ENCODE data around the gene ZSCAN25.
A peak's percentile ranks its signal among the peaks of the same experiment; 100 is the strongest.
"Not testable (repeated sequence)": the region's sequence is repeated elsewhere in the genome, so short reads cannot be mapped to it uniquely, and the experiment has no call there.

The ZSCAN25 gene

GRCh38 chr7:99616359-99617191 is at the start of gene ZSCAN25:
ZSCAN25 (plus strand) TSS chr7:99616946; CDS start chr7:99619607, 2,661 bp downstream.
- DNase-seq = peak; percentile 93 to 96

DNA sequence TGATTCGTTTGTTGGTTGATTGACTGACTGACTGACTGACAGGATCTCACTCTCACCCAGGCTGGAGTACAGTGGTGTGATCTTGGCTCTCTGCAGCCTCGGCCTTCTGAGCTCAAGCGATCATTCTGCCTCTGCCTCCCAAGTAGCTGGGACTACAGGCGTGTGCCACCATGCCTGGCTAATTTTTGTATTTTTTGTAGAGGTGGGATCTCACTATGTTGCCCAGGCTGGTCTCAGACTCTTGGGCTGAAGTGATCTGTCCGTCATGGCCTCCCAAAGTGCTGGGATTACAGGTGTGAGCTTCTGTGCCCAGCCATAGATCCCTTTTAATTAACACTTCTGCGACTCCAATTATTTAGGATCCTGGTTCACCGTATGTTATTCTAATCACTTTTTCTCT is 48.0 kb upstream of the ZSCAN25 start:
- DNase-seq = not testable (repeated sequence)

DNA sequence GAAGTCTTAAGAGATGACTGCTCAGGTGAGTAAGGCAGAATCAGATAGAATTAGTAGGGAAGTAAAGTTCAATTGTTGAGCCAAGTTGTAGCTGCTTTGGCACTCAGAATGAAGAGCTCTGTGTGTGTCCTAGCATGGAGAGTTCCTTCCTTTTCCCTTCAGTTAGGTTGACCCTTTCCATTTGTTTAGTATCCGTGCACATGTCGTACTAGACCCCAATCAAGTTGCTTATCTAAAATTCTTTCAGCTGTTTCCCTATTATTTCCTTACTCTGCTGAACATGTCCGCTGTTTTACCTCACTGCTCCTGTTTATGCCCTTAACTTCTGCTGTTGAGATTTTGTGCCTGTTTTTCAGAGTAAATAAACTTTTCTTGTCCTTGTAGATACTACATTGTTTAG is 45.0 kb upstream of the ZSCAN25 start:
- DNase-seq = no peak

DNA sequence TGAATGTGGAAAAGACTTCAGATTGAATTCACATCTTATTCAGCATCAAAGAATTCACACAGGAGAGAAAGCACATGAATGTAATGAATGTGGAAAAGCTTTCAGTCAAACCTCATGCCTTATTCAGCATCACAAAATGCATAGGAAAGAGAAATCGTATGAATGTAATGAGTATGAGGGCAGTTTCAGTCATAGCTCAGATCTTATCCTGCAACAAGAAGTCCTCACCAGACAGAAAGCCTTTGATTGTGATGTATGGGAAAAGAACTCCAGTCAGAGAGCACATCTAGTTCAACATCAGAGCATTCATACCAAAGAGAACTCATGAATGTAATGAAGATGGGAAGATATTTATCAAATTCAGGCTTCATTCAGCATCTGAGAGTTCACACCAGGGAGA is 43.5 kb upstream of the ZSCAN25 start:
- no peak for DNase-seq

- DNase-seq = no peak
Measured at GRCh38 chr7:99576251-99576650, 40.5 kb upstream of the ZSCAN25 start.

- no peak for DNase-seq
Measured at GRCh38 chr7:99579281-99579955, 37.3 kb upstream of the ZSCAN25 start.

DNA sequence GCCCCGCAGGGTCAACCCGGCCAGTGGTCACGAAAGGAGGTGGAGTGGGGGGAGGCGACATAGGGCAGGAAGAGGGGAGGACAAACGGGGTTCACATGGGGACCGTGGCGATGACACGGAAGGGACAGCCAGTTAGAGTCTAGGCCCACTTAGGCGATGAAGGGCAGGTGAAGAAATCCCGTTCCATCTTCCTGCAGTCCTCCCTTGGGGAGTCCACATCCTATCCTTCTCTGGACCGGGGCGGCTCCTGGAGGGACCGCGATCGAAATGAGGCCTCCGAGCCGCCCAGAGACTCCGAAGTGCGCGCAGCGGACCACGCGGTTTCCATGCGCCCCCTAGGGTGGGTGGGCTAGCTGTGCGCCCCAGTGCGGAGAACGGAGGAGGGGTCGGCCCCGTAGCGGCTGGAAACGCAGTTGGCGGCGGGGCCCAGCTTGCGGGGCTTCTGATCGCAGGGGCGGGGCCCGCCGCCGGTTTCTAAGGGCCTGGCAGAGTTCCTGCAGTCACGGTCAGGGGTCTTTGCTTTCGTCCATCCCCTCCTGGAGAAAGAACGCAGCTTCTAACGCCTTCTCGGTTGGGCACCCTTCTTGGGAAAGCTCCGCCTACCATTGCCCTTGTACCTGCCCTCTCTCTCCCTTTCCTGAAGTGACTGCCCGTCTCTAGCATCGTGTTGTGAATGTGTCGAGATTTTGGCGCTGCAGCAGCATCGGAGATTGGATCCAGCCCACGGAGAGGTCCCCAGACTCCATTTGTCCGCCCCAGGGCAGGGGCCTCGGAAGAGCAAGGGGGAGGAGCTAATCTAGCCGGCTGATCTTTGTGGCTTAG is 36.6 kb upstream of the ZSCAN25 start:
- peak; percentile 51 to 68 for DNase-seq

- DNase-seq = not testable (repeated sequence)
Measured at GRCh38 chr7:99580778-99581332, 35.9 kb upstream of the ZSCAN25 start.

GRCh38 chr7:99588868-99589267 is 27.9 kb upstream of the ZSCAN25 start:
- no peak for DNase-seq

GRCh38 chr7:99594948-99595745 is 21.6 kb upstream of the ZSCAN25 start:
- no peak for DNase-seq

DNA sequence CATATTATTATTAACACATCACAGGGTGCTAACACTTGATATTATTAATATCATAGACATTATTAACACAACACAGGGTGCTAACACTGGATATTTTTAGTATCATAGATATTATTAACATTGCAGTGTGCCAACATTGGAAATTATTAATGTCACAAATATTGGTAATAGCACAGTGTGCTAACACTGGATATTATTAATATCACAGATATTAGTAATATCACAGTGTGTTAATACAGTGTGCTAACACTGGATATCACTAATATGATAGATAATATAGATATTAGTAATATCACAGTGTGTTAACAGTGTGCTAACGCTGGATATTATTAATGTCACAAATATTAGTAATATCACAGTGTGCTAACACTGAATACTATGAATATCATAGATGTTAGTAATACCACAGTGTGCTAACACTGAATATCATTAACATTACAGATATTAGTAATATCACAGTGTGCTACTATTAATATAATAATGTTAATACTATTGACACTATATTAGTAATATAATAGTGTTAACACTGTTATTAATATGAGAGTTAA is 20.3 kb upstream of the ZSCAN25 start:
- no peak for DNase-seq

GRCh38 chr7:99597762-99598501 is 18.8 kb upstream of the ZSCAN25 start, which contains the start of gene TMEM225B:
TMEM225B (plus strand) TSS chr7:99598267; CDS start chr7:99604389, 6,122 bp downstream.
- DNase-seq = no peak

DNA sequence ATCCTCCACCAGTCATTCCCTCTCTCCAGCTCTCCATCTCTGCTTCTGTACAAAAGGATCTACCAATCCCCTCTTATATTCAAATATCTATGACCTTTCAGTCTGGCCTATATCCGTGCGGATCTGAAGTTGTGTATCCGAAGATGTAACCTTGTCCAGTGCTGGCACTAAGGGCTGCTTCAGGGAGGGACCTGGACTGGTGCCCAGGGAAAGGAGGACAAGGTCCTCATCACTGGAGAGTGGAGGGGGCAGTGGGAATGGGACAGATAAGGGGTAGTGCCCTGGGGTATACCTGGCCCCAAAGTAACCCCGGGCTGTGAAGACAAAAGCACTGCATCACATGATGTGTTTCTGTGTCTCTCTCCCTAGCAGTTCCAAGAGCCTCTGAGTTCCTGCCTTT is 16.9 kb upstream of the ZSCAN25 start:
- DNase-seq = no peak

- DNase-seq = no peak
Measured at GRCh38 chr7:99601656-99602310, 15.0 kb upstream of the ZSCAN25 start.

- no peak for DNase-seq
Measured at GRCh38 chr7:99605527-99605926, 11.2 kb upstream of the ZSCAN25 start.

DNA sequence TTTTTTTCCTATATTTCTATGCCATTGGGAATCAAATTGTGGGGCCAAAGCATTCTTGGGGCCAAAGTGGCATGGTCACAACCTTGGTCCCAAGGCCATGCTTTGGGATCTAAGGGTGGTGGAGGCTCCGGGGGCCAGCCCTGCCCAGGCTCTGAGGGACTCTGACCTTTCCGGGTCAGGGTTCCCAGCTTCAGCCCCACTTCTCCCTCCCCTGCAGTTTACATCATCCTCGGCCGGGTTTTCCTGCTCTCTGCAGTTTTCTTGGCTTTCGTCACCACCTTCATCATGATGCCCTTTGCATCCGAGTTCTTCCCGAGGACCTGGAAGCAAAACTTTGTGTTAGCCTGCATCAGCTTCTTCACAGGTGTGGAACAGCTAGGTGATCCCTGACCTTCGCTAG is 10.2 kb upstream of the ZSCAN25 start:
- DNase-seq = no peak

GRCh38 chr7:99607548-99607947 is 9.2 kb upstream of the ZSCAN25 start:
- no peak for DNase-seq

GRCh38 chr7:99614495-99614894 is 2.3 kb upstream of the ZSCAN25 start:
- no peak for DNase-seq

DNA sequence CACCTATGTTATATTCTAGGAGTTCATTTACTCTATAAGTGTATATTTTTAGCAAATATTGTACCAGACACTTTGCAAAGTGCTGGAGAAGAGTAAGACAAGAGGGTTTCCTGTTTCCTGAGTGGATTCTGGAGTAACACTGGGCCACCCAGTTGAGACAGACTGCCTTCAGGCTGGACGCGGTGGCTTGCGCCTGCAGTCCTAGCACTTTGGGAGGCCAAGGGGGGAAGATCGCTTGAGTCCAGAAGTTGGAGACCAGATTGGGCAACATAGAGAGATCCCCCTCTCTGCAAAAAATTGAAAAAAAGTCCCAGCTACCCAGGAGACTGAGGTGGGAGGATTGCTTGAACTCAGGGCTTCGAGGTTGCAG is 772 bp upstream of the ZSCAN25 start:
- DNase-seq = no peak

DNA sequence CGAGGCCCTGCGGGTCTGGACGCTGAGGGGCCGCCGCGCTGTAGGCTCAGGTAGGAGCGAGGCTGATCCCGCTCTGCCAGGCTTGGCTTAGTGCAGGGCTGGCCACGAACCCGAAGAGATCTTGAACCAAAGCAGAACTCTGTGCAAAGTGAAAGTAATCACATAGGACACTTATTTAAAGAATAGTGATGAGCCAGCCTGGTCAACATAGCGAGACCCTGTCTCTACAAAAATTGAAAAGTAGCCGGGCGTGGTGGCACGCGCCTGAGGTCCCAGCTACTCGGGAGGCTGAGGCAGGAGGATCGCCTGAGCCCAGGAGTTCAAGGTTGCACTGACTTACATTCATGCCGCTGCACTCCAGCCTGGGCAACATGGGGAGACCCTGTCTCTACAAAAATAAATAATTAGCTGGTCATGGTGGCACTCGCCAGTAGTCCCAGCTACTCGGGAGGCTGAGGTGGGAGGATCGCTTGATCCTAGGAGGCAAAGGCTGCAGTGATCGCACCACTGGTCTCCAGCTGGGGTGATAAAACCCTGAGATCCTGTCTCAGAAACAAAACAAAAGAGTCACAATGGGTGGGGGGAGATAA is 541 bp downstream of the ZSCAN25 start:
- DNase-seq = no peak

Measured in NCI-H2081 (cell line).